ENCODE measurements around the gene RNF145.

Gene RNF145

GRCh38 chr5:159198063-159199036 lies 11.0 kb downstream of the RNF145 start:
- no peaks in the 10 kb centered on the region for H3K9me3 ChIP-seq (ENCODE audit: control extremely low read depth in 1 of 5, control insufficient read depth in 4 of 5, insufficient read depth in 2 of 5, low read depth in 1 of 5, low read length in 4 of 5)
- peaks cover 3 to 20% (median 12%) of the 10 kb centered on the region in 4 experiments for H3K4me1 ChIP-seq (ENCODE audit: control extremely low read depth in 1 of 4, control insufficient read depth in 4 of 4, insufficient read depth in 4 of 4, low read length in 3 of 4)
- WGBS (ENCODE audit: insufficient coverage) = 100% methylated on average over 2 of the region's 5 CpGs
- H3K36me3 ChIP-seq (ENCODE audit: control insufficient read depth in 4 of 4, insufficient read depth in 4 of 4, low read length in 3 of 4) = peaks cover 6 to 30% (median 15%) of the 10 kb centered on the region in 4 experiments
- ChIA-PET POLR2A (no interaction called here), CTCF (interaction anchor here (0.9 to 4.4 kb wide), 5 partner anchors 8 to 42 kb away, joined by 3 to 21 read pairs (median 4); no protein-coding TSS in a partner anchor)
- no peak overlapping the region for H3K27ac ChIP-seq (ENCODE audit: insufficient read depth in 1 of 2, low read depth in 1 of 2, low read length in 2 of 2, poor library complexity in 1 of 2, severe bottlenecking in 2 of 2)
- no peaks in the 10 kb centered on the region for H3K27me3 ChIP-seq (replicated peaks in 2 of 5; ENCODE audit: control insufficient read depth in 4 of 5, insufficient read depth in 5 of 5, low read length in 4 of 5)
- H3K4me3 ChIP-seq (ENCODE audit: control insufficient read depth in 1 of 7, extremely low read depth in 1 of 7, insufficient read depth in 4 of 7, low read depth in 2 of 7, low read length in 6 of 7) = no peak overlapping the region
- peak in 2 of 3 donors; percentile 33 to 52 for DNase-seq

- no peak overlapping the region for H3K27ac ChIP-seq (ENCODE audit: insufficient read depth in 1 of 2, low read depth in 1 of 2, low read length in 2 of 2, poor library complexity in 1 of 2, severe bottlenecking in 2 of 2)
- no peak overlapping the region for H3K4me3 ChIP-seq (ENCODE audit: control insufficient read depth in 1 of 7, extremely low read depth in 1 of 7, insufficient read depth in 4 of 7, low read depth in 2 of 7, low read length in 6 of 7)
- peaks cover 3 to 20% (median 12%) of the 10 kb centered on the region in 4 experiments for H3K4me1 ChIP-seq (ENCODE audit: control extremely low read depth in 1 of 4, control insufficient read depth in 4 of 4, insufficient read depth in 4 of 4, low read length in 3 of 4)
- H3K9me3 ChIP-seq (ENCODE audit: control extremely low read depth in 1 of 5, control insufficient read depth in 4 of 5, insufficient read depth in 2 of 5, low read depth in 1 of 5, low read length in 4 of 5) = no peaks in the 10 kb centered on the region
- ChIA-PET POLR2A (no interaction called here), CTCF (interaction anchor here (1.4 to 4.4 kb wide), 3 partner anchors 12 to 121 kb away, joined by 3 to 21 read pairs (median 3); no protein-coding TSS in a partner anchor)
- DNase-seq = no peak
- H3K36me3 ChIP-seq (ENCODE audit: control insufficient read depth in 4 of 4, insufficient read depth in 4 of 4, low read length in 3 of 4) = peaks cover 8 to 36% (median 16%) of the 10 kb centered on the region in 4 experiments
- WGBS (ENCODE audit: insufficient coverage) = 100% methylated on average over 1 of the region's 2 CpGs
- no peaks in the 10 kb centered on the region for H3K27me3 ChIP-seq (replicated peaks in 2 of 5; ENCODE audit: control insufficient read depth in 4 of 5, insufficient read depth in 5 of 5, low read length in 4 of 5)
These were observed 13.6 kb downstream of the RNF145 start for GRCh38 chr5:159195775-159196174.

- no peak overlapping the region for H3K4me3 ChIP-seq (ENCODE audit: control insufficient read depth in 1 of 7, extremely low read depth in 1 of 7, insufficient read depth in 4 of 7, low read depth in 2 of 7, low read length in 6 of 7)
- H3K9me3 ChIP-seq (ENCODE audit: control extremely low read depth in 1 of 5, control insufficient read depth in 4 of 5, insufficient read depth in 2 of 5, low read depth in 1 of 5, low read length in 4 of 5) = peaks cover 0 to 2% (median 0%) of the 10 kb centered on the region in 5 experiments
- H3K27ac ChIP-seq (ENCODE audit: insufficient read depth in 1 of 2, low read depth in 1 of 2, low read length in 2 of 2, poor library complexity in 1 of 2, severe bottlenecking in 2 of 2) = no peak overlapping the region
- WGBS (ENCODE audit: insufficient coverage) = no CpG with 5 or more reads among the region's 3 CpGs
- peaks cover 0 to 2% (median 0%) of the 10 kb centered on the region in 4 experiments for H3K4me1 ChIP-seq (ENCODE audit: control extremely low read depth in 1 of 4, control insufficient read depth in 4 of 4, insufficient read depth in 4 of 4, low read length in 3 of 4)
- no peaks in the 10 kb centered on the region for H3K27me3 ChIP-seq (replicated peaks in 2 of 5; ENCODE audit: control insufficient read depth in 4 of 5, insufficient read depth in 5 of 5, low read length in 4 of 5)
- peaks cover 12 to 41% (median 21%) of the 10 kb centered on the region in 4 experiments for H3K36me3 ChIP-seq (ENCODE audit: control insufficient read depth in 4 of 4, insufficient read depth in 4 of 4, low read length in 3 of 4)
- ChIA-PET CTCF (interaction anchor here (0.6 to 1.8 kb wide), 5 partner anchors 9 to 1371 kb away, joined by 3 to 7 read pairs (median 4); no protein-coding TSS in a partner anchor), POLR2A (no interaction called here)
- no peak for DNase-seq
These were observed 19.2 kb downstream of the RNF145 start for GRCh38 chr5:159190170-159190569.

- WGBS (ENCODE audit: insufficient coverage) = 95% methylated on average over 2 of the region's 4 CpGs
- H3K36me3 ChIP-seq (ENCODE audit: control insufficient read depth in 4 of 4, insufficient read depth in 4 of 4, low read length in 3 of 4) = peaks cover 15 to 38% (median 21%) of the 10 kb centered on the region in 4 experiments
These were observed 20.0 kb downstream of the RNF145 start for GRCh38 chr5:159189310-159189709.

GRCh38 chr5:159187719-159188118 lies 21.6 kb downstream of the RNF145 start:
- Histone ChIP-seq H3K4me3 (ENCODE audit: control insufficient read depth in 1 of 7, extremely low read depth in 1 of 7, insufficient read depth in 4 of 7, low read depth in 2 of 7, low read length in 6 of 7) (no peak overlapping the region), H3K9me3 (ENCODE audit: control extremely low read depth in 1 of 5, control insufficient read depth in 4 of 5, insufficient read depth in 2 of 5, low read depth in 1 of 5, low read length in 4 of 5) (peaks cover 0 to 2% (median 0%) of the 10 kb centered on the region in 5 experiments), H3K27me3 (replicated peaks in 2 of 5; ENCODE audit: control insufficient read depth in 4 of 5, insufficient read depth in 5 of 5, low read length in 4 of 5) (no peaks in the 10 kb centered on the region), H3K36me3 (ENCODE audit: control insufficient read depth in 4 of 4, insufficient read depth in 4 of 4, low read length in 3 of 4) (peaks cover 9 to 31% (median 16%) of the 10 kb centered on the region in 4 experiments), H3K4me1 (ENCODE audit: control extremely low read depth in 1 of 4, control insufficient read depth in 4 of 4, insufficient read depth in 4 of 4, low read length in 3 of 4) (peaks cover 5 to 23% (median 7%) of the 10 kb centered on the region in 4 experiments), H3K27ac (ENCODE audit: insufficient read depth in 1 of 2, low read depth in 1 of 2, low read length in 2 of 2, poor library complexity in 1 of 2, severe bottlenecking in 2 of 2) (no peak overlapping the region)
- ChIA-PET POLR2A (no interaction called here), CTCF (interaction anchor here (1.2 kb wide), 1 partner anchor 26 kb away, joined by 3 read pairs; no protein-coding TSS in a partner anchor)
- WGBS (ENCODE audit: insufficient coverage) = 50% methylated on average over 2 of the region's 3 CpGs
- DNase-seq = no peak

More at GRCh38 chr5:159189310-159189709, 20.0 kb downstream of the RNF145 start:
- Histone ChIP-seq H3K4me3 (ENCODE audit: control insufficient read depth in 1 of 7, extremely low read depth in 1 of 7, insufficient read depth in 4 of 7, low read depth in 2 of 7, low read length in 6 of 7) (no peak overlapping the region), H3K27ac (ENCODE audit: insufficient read depth in 1 of 2, low read depth in 1 of 2, low read length in 2 of 2, poor library complexity in 1 of 2, severe bottlenecking in 2 of 2) (no peak overlapping the region), H3K4me1 (ENCODE audit: control extremely low read depth in 1 of 4, control insufficient read depth in 4 of 4, insufficient read depth in 4 of 4, low read length in 3 of 4) (peaks cover 0 to 7% (median 1%) of the 10 kb centered on the region in 4 experiments), H3K9me3 (ENCODE audit: control extremely low read depth in 1 of 5, control insufficient read depth in 4 of 5, insufficient read depth in 2 of 5, low read depth in 1 of 5, low read length in 4 of 5) (peaks cover 0 to 2% (median 0%) of the 10 kb centered on the region in 5 experiments), H3K27me3 (replicated peaks in 2 of 5; ENCODE audit: control insufficient read depth in 4 of 5, insufficient read depth in 5 of 5, low read length in 4 of 5) (no peaks in the 10 kb centered on the region)
- ChIA-PET POLR2A (no interaction called here), CTCF (interaction anchor here (1.3 to 1.8 kb wide), 4 partner anchors 10 to 32 kb away, joined by 3 to 7 read pairs (median 5); no protein-coding TSS in a partner anchor)
- no peak for DNase-seq

GRCh38 chr5:159186319-159186718 lies 23.0 kb downstream of the RNF145 start:
- H3K4me3 ChIP-seq (ENCODE audit: control insufficient read depth in 1 of 7, extremely low read depth in 1 of 7, insufficient read depth in 4 of 7, low read depth in 2 of 7, low read length in 6 of 7) = no peak overlapping the region
- DNase-seq = no peak
- CTCF ChIA-PET = no interaction called here
- H3K4me1 ChIP-seq (ENCODE audit: control extremely low read depth in 1 of 4, control insufficient read depth in 4 of 4, insufficient read depth in 4 of 4, low read length in 3 of 4) = peaks cover 6 to 32% (median 13%) of the 10 kb centered on the region in 4 experiments
- H3K27ac ChIP-seq (ENCODE audit: insufficient read depth in 1 of 2, low read depth in 1 of 2, low read length in 2 of 2, poor library complexity in 1 of 2, severe bottlenecking in 2 of 2) = no peak overlapping the region
- H3K27me3 ChIP-seq (replicated peaks in 2 of 5; ENCODE audit: control insufficient read depth in 4 of 5, insufficient read depth in 5 of 5, low read length in 4 of 5) = no peaks in the 10 kb centered on the region
- peaks cover 7 to 26% (median 16%) of the 10 kb centered on the region in 4 experiments for H3K36me3 ChIP-seq (ENCODE audit: control insufficient read depth in 4 of 4, insufficient read depth in 4 of 4, low read length in 3 of 4)
- POLR2A ChIA-PET = interaction anchor here (0.6 kb wide), 1 partner anchor 11 kb away, joined by 3 read pairs; no protein-coding TSS in a partner anchor
- WGBS (ENCODE audit: insufficient coverage) = 100% methylated on average over 4 of the region's 4 CpGs
- peaks cover 0 to 2% (median 0%) of the 10 kb centered on the region in 5 experiments for H3K9me3 ChIP-seq (ENCODE audit: control extremely low read depth in 1 of 5, control insufficient read depth in 4 of 5, insufficient read depth in 2 of 5, low read depth in 1 of 5, low read length in 4 of 5)

All from common myeloid progenitor, CD34-positive (primary cell).